Activated CD4-positive, alpha-beta T cell treated with anti-CD3 and anti-CD28 coated beads for 36 hours (primary cell): ENCODE data around the gene SUPT3H. TPM values are rescaled to one million over a fixed set of nuclear protein-coding genes. Genes with fewer than 3 reads are reported as not detected.
A peak's percentile ranks its signal among the peaks of the same experiment; 100 is the strongest.

Experiments used
- ATAC-seq: fragments of 200-7000 bp; cut with Tn5 transposase; one replicate; pipeline ENCODE4 v1.10.0; 2021; ENCODE audit warnings: mild to moderate bottlenecking, moderate library complexity
- CTCF ChIA-PET: fragments of 350-600 bp; sonication (Branson Sonifier 250); formaldehyde crosslinking; loops from one replicate; lab custom pipeline; 2021; ENCODE audit warnings: antibody characterized with exemption; lab: Charles Lee
- POLR2A ChIA-PET: fragments of 350-600 bp; sonication (Branson Sonifier 250); formaldehyde crosslinking; loops from one replicate; lab custom pipeline; 2021; ENCODE audit warnings: antibody characterized with exemption, inconsistent platforms; lab: Charles Lee
- DNase-seq: peaks from one replicate; pipeline ENCODE4 v3.0.0-alpha.2; 2020
- H3K27ac Mint-ChIP-seq: one replicate; pipeline ENCODE4 v1.8.0; 2021; ENCODE audit warnings: mixed read lengths
- H3K27me3 Mint-ChIP-seq: one replicate; pipeline ENCODE4 v1.8.0; 2021; ENCODE audit warnings: mixed read lengths
- H3K36me3 Mint-ChIP-seq: one replicate; pipeline ENCODE4 v1.8.0; 2021; ENCODE audit warnings: low read depth, mixed read lengths
- H3K4me1 Mint-ChIP-seq: one replicate; pipeline ENCODE4 v1.8.0; 2021; ENCODE audit warnings: mixed read lengths
- H3K4me3 Mint-ChIP-seq: one replicate; pipeline ENCODE4 v1.8.0; 2021; ENCODE audit warnings: mild to moderate bottlenecking, moderate library complexity, mixed read lengths
- H3K9me3 Mint-ChIP-seq: one replicate; pipeline ENCODE4 v1.8.0; 2021; ENCODE audit warnings: low read depth, mixed read lengths
- intact Hi-C, 2 experiments: fragments of 100-400 bp; cut with DNase I in 1 of 2; cut with micrococcal nuclease in 1 of 2; formaldehyde crosslinking; loops; one replicate each; pipeline versions ENCODE4 v1.14.2 to v1.15.1; 2022 to 2024; cut with DNase I, micrococcal nuclease
- total RNA-seq, 2 experiments: library from RNA; stranded (reverse); gene quantifications; one replicate each; pipeline ENCODE4 v1.2.3, GENCODE V29; 2021

The SUPT3H gene
- 10 to 100 TPM; 15.5 TPM for total RNA-seq

DNA sequence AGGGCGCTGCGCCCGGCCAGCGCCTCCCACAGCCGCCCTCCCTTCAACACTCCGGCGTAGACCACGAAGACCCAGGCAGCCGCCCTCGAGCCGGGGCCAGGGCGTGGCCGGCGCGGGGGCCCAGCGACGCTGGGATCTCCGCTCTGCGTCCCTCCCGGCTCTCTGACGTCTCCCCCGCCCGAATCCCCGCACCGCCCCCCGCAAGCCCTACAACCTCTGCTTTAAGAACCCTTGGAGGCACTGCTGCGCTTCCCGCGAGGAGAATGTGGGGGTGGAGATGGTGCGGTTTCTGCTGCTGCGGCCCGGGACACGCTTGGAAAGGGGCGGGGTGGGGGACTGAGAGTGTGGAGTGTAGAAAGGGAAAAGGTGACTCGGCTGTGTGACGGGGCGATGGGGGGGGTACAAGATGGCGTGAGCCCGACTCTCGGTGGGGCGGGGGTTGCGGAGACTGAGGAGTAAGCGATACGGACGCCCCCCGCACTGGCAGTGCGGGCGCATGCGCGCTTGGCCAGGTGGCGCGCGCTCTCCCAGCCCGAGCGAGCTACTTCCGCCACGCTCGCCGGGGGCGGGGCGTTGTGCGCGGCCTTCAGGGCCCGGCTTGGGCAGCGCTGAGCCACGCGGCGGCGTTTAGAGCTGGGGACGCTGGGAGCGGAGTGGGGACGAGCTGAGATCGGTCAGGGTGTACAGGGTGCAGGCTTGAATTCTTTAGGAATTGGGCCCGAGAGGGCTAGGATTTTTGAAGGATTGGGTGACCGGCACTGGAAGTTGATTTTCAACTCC is at the start of gene SUPT3H:
Gene SUPT3H, minus strand, starts transcription at position 381 of the 780 bp plus-strand sequence.
- intact Hi-C loops, result loop anchor here (1.0 to 10.0 kb wide), 15 partner anchors 41 to 1133 kb away; partner anchors contain the start of gene HSP90AB1 (in 1 of the 2)
- Mint-ChIP-seq H3K27ac (peak within 1 kb of the TSS; percentile 100), H3K4me1 (peaks cover 22% of the 10 kb centered on the region), H3K27me3 (no peaks in the 10 kb centered on the region), H3K4me3 (peak within 1 kb of the TSS; percentile 99), H3K36me3 (peaks cover 2% of the 10 kb centered on the region), H3K9me3 (no peaks in the 10 kb centered on the region)
- POLR2A ChIA-PET, result interaction anchor here (0.6 to 1.4 kb wide), 10 partner anchors 17 to 547 kb away, joined by 3 read pairs; no protein-coding TSS in a partner anchor
- CTCF ChIA-PET, result interaction anchor here (0.6 to 2.8 kb wide), 9 partner anchors 14 to 715 kb away, joined by 3 to 11 read pairs (median 3); no protein-coding TSS in a partner anchor
- peak; percentile 97 for DNase-seq
- ATAC-seq, result peak; percentile 89

GRCh38 chr6:45426251-45426650 is 48.5 kb upstream of the SUPT3H start:
- DNase-seq (no peak), ATAC-seq (no peak)
- H3K27ac Mint-ChIP-seq, result peak overlapping the region; percentile 63
- peaks cover 32% of the 10 kb centered on the region for H3K36me3 Mint-ChIP-seq
- H3K9me3 Mint-ChIP-seq, result no peaks in the 10 kb centered on the region
- H3K4me1 Mint-ChIP-seq, result peaks cover 47% of the 10 kb centered on the region
- intact Hi-C loops, result no loop called here
- peaks cover 4% of the 10 kb centered on the region for H3K27me3 Mint-ChIP-seq
- ChIA-PET CTCF (interaction anchor here (0.7 to 1.6 kb wide), 4 partner anchors 11 to 70 kb away, joined by 3 to 4 read pairs (median 3); no protein-coding TSS in a partner anchor), POLR2A (no interaction called here)
- peak overlapping the region; percentile 32 for H3K4me3 Mint-ChIP-seq

DNA sequence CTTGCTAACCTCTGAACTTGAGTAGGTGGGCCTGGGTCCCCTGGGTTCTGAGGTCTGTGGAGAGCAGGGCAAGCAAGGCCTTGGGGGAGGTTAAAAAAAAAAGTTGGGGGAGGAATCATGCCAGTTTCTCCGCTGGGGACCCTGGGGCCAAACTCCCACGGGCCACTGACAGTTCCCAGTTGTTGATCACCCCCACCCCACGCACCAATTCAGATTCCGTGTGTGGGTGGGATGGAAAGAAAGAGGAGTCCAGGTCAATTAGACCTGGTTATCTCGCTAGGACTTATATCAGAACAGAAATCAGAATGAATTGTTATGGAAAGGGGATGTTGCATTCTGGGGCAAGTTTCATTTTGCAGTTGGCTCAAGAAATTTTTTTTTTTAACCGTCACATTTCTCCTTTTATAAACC is 46.7 kb upstream of the SUPT3H start:
- peak; percentile 60 for DNase-seq
- H3K27me3 Mint-ChIP-seq, result peaks cover 6% of the 10 kb centered on the region
- CTCF ChIA-PET, result interaction anchor here (1.1 kb wide), 1 partner anchor 239 kb away, joined by 3 read pairs; no protein-coding TSS in a partner anchor
- peak overlapping the region; percentile 90 for H3K4me3 Mint-ChIP-seq
- peaks cover 27% of the 10 kb centered on the region for H3K36me3 Mint-ChIP-seq
- POLR2A ChIA-PET, result interaction anchor here (0.6 to 1.1 kb wide), 2 partner anchors 46 to 56 kb away, joined by 3 read pairs; no protein-coding TSS in a partner anchor
- H3K4me1 Mint-ChIP-seq, result peaks cover 50% of the 10 kb centered on the region
- H3K27ac Mint-ChIP-seq, result peak overlapping the region; percentile 83
- intact Hi-C loops, result loop anchor here (1.0 to 5.0 kb wide), 8 partner anchors 12 to 782 kb away; no protein-coding TSS in a partner anchor
- no peak for ATAC-seq
- H3K9me3 Mint-ChIP-seq, result no peaks in the 10 kb centered on the region

- intact Hi-C loops, result loop anchor here (1.0 to 5.0 kb wide), 11 partner anchors 12 to 782 kb away; no protein-coding TSS in a partner anchor
- ChIA-PET POLR2A (interaction anchor here (1.1 kb wide), 1 partner anchor 46 kb away, joined by 3 read pairs; no protein-coding TSS in a partner anchor), CTCF (interaction anchor here (1.1 kb wide), 1 partner anchor 239 kb away, joined by 3 read pairs; no protein-coding TSS in a partner anchor)
- Mint-ChIP-seq H3K4me3 (peak overlapping the region; percentile 90), H3K36me3 (peaks cover 22% of the 10 kb centered on the region), H3K27ac (peak overlapping the region; percentile 83), H3K27me3 (peaks cover 9% of the 10 kb centered on the region), H3K4me1 (peaks cover 48% of the 10 kb centered on the region), H3K9me3 (no peaks in the 10 kb centered on the region)
- DNase-seq, result peak; percentile 50
- no peak for ATAC-seq
These were observed 46.2 kb upstream of the SUPT3H start for GRCh38 chr6:45423824-45424450.

DNA sequence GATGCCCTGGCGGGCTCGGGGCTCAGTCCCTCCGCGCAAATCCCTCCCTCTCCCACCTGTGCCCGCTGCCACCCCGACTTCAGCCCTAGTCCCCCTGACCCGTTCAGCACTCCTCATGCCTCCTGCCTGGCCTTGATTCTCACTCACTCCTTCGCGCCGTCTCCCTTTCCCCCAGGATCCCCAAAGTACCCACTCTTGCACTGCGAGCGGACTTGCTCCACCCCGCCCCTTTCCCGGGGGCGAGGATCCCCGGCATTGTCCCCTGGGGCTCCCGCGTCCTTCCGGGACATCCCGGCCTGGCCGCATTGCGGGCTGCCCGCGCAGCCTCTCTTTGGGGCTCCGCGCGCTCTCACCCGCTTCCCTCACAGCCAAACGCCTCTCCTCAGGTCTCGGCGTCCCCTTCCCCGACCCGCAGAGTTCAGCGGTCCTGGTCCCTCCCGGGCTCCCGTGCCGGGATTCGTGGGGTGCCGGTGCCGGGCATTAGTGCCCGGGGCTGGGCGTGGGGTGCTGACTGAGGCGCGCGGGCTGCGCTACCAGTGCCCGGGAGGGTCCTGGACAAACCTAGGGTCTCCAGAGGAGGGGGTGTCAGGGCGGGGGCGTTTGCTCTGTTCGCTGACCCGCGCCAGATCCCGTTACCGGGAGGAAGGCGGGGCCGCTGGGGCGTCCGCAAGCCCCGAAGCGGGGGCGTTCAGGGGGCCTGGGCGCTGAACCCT is 45.5 kb upstream of the SUPT3H start:
- Mint-ChIP-seq H3K9me3 (no peaks in the 10 kb centered on the region), H3K4me3 (peak overlapping the region; percentile 90), H3K27ac (peak overlapping the region; percentile 93), H3K4me1 (peaks cover 43% of the 10 kb centered on the region), H3K36me3 (peaks cover 19% of the 10 kb centered on the region), H3K27me3 (peaks cover 11% of the 10 kb centered on the region)
- ChIA-PET CTCF (interaction anchor here (1.1 kb wide), 1 partner anchor 500 kb away, joined by 3 read pairs; no protein-coding TSS in a partner anchor), POLR2A (interaction anchor here (1.1 kb wide), 1 partner anchor 45 kb away, joined by 3 read pairs; no protein-coding TSS in a partner anchor)
- ATAC-seq (peak; percentile 10), DNase-seq (peak; percentile 62)
- intact Hi-C loops, result loop anchor here (2.0 to 5.0 kb wide), 9 partner anchors 14 to 781 kb away; no protein-coding TSS in a partner anchor

DNA sequence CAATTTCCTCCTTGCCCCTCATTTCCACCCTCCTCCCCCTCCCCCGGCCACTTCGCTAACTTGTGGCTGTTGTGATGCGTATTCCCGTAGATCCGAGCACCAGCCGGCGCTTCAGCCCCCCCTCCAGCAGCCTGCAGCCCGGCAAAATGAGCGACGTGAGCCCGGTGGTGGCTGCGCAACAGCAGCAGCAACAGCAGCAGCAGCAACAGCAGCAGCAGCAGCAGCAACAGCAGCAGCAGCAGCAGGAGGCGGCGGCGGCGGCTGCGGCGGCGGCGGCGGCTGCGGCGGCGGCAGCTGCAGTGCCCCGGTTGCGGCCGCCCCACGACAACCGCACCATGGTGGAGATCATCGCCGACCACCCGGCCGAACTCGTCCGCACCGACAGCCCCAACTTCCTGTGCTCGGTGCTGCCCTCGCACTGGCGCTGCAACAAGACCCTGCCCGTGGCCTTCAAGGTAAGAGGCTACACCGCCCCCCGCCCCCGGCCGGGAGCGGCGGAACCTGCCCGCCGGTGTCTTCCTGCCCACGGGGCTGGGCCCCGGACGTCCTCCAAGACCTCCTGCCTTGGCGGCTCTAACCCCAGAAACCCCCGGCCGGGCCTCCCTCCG is 44.9 kb upstream of the SUPT3H start:
- peak overlapping the region; percentile 90 for H3K4me3 Mint-ChIP-seq
- peaks cover 37% of the 10 kb centered on the region for H3K4me1 Mint-ChIP-seq
- ChIA-PET POLR2A (no interaction called here), CTCF (interaction anchor here (1.1 kb wide), 1 partner anchor 500 kb away, joined by 3 read pairs; no protein-coding TSS in a partner anchor)
- peaks cover 19% of the 10 kb centered on the region for H3K36me3 Mint-ChIP-seq
- H3K27ac Mint-ChIP-seq, result peak overlapping the region; percentile 93
- peak; percentile 76 for DNase-seq
- H3K9me3 Mint-ChIP-seq, result no peaks in the 10 kb centered on the region
- H3K27me3 Mint-ChIP-seq, result peaks cover 11% of the 10 kb centered on the region
- intact Hi-C loops, result loop anchor here (1.0 to 5.0 kb wide), 11 partner anchors 14 to 780 kb away; no protein-coding TSS in a partner anchor
- ATAC-seq, result peak; percentile 10

DNA sequence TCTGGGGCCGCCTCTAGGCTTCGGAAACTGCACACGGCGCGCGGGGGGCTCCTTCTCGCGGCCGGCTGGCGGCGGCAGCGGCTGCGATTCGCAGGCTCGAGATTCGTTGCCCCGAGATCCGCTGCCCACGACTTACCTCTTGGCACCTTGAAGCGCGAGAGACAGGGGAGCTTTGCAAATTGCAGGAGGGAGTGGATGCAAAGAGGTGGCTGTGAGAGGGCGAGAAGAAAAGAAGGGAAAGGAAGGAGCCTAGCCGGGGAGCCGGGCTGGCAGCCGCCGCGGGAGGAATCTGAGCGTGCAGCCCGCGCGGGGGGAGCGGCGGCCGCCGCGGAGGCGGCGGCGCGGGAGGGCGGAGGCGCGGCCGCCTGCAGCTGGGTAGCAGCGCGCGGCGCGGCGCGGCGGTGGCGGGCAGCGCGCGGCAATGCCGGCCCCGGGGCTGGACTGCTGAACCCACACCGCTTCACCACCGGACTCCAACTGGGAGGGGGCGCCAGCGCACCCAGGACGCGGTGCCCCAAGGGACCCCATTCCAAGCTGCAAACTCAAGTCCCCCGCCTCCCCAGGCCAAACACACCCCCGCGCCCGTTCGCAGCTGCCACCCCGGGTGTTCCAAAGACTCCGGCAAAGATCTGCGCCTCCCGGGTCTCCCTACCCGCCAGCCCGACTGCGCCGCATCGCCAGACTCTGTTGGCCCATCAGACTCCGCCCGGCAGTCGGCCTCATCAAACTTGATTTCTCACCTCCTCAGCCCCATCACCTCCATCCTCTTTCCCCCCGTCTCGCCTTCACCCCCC is 44.2 kb upstream of the SUPT3H start:
- ChIA-PET POLR2A (no interaction called here), CTCF (interaction anchor here (0.9 to 3.0 kb wide), 4 partner anchors 44 to 501 kb away, joined by 3 to 11 read pairs (median 4); partner anchors contain the start of gene SUPT3H)
- Mint-ChIP-seq H3K27ac (peak overlapping the region; percentile 94), H3K4me1 (peaks cover 36% of the 10 kb centered on the region), H3K27me3 (peaks cover 11% of the 10 kb centered on the region), H3K9me3 (no peaks in the 10 kb centered on the region), H3K36me3 (peaks cover 19% of the 10 kb centered on the region), H3K4me3 (peak overlapping the region; percentile 90)
- peak; percentile 75 for DNase-seq
- intact Hi-C loops, result loop anchor here (1.0 to 5.0 kb wide), 16 partner anchors 15 to 947 kb away; no protein-coding TSS in a partner anchor
- ATAC-seq, result peak; percentile 23

- Mint-ChIP-seq H3K27ac (peak overlapping the region; percentile 94), H3K27me3 (peaks cover 11% of the 10 kb centered on the region), H3K4me1 (peaks cover 44% of the 10 kb centered on the region), H3K36me3 (peaks cover 18% of the 10 kb centered on the region), H3K4me3 (peak overlapping the region; percentile 90), H3K9me3 (no peaks in the 10 kb centered on the region)
- DNase-seq, result no peak
- POLR2A ChIA-PET, result interaction anchor here (0.8 to 0.9 kb wide), 2 partner anchors 284 to 381 kb away, joined by 4 to 5 read pairs; no protein-coding TSS in a partner anchor
- CTCF ChIA-PET, result interaction anchor here (0.6 to 3.0 kb wide), 7 partner anchors 17 to 765 kb away, joined by 3 to 11 read pairs (median 4); partner anchors contain the start of gene SUPT3H
- intact Hi-C loops, result loop anchor here (1.0 to 5.0 kb wide), 11 partner anchors 43 to 946 kb away; no protein-coding TSS in a partner anchor
- no peak for ATAC-seq
These were observed 43.4 kb upstream of the SUPT3H start for GRCh38 chr6:45420909-45421708.
